Measurements from ENCODE around the gene ELAPOR1.

- TF ChIP-seq POLR2A (IDR thresholded peaks at IDR 0.05): no peak
- TF ChIP-seq CTCF (IDR thresholded peaks at IDR 0.05): no peak
Measured at GRCh38 chr1:109138358-109138757, 24.4 kb downstream of the ELAPOR1 start.
